ENCODE results near the gene FAM210A. TPM values are rescaled to one million over a fixed set of nuclear protein-coding genes. Genes with fewer than 3 reads are reported as not detected.

FAM210A gene
- polyA plus RNA-seq, 3 donors, result 19.6 to 21.8 (median 20.6) TPM

DNA sequence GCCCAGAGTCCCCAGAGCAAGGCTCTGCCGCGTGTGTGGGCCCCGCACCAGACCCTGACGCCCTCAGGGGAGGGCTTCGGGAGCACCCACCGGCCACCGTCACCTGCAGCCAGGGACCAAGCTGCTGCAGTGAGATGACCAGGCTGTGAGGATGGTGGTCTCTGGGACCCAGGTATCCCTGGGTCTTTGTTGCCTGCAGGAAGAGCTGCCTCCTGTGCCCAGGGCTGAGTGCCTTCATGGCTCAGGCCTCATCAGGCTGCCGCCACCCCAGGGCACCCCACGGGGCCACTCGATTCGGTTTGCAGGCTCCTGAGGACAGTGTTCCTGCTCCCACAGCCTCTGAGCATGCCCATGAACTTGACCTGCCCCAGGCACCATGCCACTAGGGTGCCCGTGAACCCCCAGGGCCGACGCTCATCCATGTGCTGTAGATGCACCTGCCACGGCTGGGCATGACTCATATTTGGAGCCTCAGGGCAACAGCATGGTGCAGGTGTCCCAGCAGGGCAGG, 109.8 kb downstream of the FAM210A start:
- DNase-seq (ENCODE audit: extremely low read depth in 1 of 11, low read depth in 9 of 11, low spot score in 4 of 11), result no peak

DNA sequence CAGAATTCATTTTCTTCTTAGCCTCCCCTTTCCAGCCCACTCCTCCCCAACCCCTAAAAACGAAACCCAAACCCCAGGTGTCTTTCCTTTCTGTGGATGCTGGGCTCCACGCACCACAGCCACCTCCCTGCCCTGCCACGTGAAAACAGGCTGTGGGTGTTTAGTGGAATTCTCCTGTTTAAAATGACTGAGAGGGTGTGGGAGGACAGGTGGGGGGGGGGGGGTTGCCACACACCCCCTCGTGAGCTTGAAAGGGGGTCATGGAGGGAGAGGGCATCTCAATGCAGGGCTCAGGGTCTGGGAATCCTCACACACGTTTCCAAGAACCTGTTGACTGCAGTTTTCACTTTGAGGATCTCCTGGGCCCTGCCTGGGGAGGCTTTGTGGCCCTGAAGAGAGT, 110.3 kb downstream of the FAM210A start:
- DNase-seq (ENCODE audit: extremely low read depth in 1 of 11, low read depth in 9 of 11, low spot score in 4 of 11), result no peak

DNA sequence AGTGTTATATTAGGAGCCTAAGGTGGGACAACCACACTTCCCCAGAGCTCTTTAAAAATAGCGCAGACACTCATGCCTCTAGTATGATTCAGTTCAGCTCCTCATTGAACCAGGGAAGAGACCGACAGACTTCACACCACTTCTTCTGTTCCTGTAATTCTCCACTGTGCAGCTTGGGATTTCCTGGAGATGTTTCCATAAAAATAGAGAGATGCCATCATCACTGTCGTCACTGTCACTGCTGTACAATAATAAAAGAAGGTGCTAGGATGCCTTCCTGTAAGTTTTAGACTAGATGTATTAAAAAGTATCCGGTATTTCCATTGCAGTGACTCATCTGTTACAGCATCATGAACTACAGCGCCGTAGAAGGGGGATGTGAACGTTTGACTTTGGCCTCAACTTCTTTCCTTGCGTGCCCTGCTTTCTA, 110.9 kb downstream of the FAM210A start:
- no peak for DNase-seq (ENCODE audit: extremely low read depth in 1 of 11, low read depth in 9 of 11, low spot score in 4 of 11)

DNA sequence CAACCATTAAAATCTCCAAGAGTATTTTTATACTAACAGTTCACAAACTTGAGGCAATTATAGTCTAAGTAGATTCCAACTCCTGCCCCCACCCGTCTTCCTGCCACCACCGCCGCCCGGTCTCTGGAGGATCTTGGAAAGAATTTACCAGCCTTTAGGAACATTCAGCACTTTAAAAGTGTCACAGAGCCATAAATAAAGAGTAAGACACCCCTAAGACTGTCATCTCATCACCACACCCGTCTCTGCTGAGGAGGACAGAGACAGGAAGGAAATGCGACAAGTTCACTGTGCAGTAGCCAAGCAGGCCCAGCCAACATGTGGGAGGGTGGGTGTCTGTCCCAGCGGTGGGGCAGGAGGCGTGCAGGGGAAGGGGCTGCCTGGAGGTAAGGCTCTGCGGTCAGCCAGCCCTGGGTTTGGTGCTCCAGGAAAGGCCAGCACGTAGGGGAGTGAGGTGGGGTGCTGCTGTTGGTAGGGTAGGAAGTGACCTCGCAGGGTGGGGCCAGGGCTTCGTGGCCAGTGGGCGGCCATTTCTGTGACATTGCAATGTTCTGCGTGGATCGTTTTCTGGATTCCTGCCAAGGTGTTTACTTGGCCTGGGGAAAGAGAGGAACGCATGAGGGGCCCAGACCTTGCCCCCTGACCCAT, 111.6 kb downstream of the FAM210A start:
- DNase-seq (ENCODE audit: extremely low read depth in 1 of 11, low read depth in 9 of 11, low spot score in 4 of 11), result no peak

DNA sequence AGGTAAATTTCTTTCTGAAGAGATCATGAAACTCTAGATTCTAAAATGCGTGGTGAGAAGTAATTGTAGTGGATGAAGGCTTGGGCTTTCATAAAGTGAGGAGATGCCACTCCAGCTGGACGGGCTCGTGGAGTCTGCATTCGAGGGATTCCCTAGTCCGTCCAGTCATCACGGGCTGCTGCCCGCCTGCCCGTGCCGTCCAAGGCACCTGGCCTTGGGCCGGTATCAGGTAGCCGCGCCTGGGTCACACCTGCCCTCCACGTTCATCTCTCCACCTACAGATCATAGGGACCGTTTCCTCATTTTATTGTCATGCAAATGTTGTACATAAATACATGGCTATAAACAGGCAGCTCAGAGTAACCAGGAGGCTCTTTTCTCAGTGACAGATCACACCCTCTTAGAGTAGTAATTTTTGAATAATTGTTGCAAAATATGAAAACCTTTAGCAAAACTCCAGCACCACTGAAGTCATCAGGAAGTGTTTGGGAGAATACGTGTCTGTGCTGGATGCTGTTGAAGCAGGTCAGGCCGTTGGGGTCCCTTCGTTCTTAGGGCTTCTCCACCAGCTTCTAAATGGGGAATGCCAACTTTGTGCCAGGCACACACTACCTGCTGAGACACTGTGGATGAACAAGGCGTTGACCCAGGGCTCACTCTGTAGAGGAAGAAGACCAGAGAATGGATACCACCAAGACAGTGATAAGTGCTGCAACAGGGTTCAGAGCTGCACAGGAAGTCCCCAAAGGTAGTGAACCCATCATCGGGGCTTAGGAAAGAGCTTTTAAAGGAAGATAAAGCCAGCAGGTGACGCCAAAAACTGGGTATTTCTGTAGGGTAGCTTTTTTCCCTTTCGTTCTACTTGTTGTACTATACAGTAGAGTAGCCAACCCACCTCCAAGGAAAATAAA, 112.5 kb downstream of the FAM210A start:
- DNase-seq (ENCODE audit: extremely low read depth in 1 of 11, low read depth in 9 of 11, low spot score in 4 of 11), result no peak

Other genes with a start within 250 kb of the FAM210A start
- 10 to 100 TPM; 51.9 to 62.4 (median 61.1) TPM for gene RNMT, start 115 bp upstream of the FAM210A start, polyA plus RNA-seq (ENCODE audit: insufficient read length in 3 of 3)
- under 1 TPM in 2 of 3 donors, not detected in 1; 0.11 to 0.51 TPM for gene MC5R, start 97.6 kb upstream of the FAM210A start, polyA plus RNA-seq (ENCODE audit: insufficient read length in 3 of 3)
- not detected for gene MC2R, start 189.0 kb upstream of the FAM210A start, polyA plus RNA-seq (ENCODE audit: insufficient read length in 3 of 3)

Data from renal cortex interstitium (tissue), 11 donors.